SK-N-MC (cell line): ENCODE results near the gene PTPRN2.
"Not testable (repeated sequence)": the region's sequence is repeated elsewhere in the genome, so short reads cannot be mapped to it uniquely, and the experiment has no call there.

Source experiments
- DNase-seq: peaks from one replicate; pipeline ENCODE4 v3.0.0-alpha.2; 2011; ENCODE audit warnings: low read depth, low spot score
- H3K27ac ChIP-seq: fragments of 200-600 bp; sonication (generic); 2 replicates; pipeline ENCODE4 v1.5.1; 2016; ENCODE audit warnings: mixed run types
- H3K36me3 ChIP-seq: fragments of 200-600 bp; sonication (generic); 2 replicates; pipeline ENCODE4 v1.6.1; 2017; ENCODE audit warnings: antibody characterized with exemption, low read length, mixed read lengths; ENCODE audit not compliant: insufficient read depth
- H3K4me3 ChIP-seq: fragments of 200-600 bp; sonication (generic); 2 replicates; pipeline ENCODE4 v1.5.1; 2016
- H3K9ac ChIP-seq: fragments of 200-600 bp; sonication (generic); 2 replicates; pipeline ENCODE4 v1.8.0; 2017; ENCODE audit warnings: mixed run types, mixed read lengths; ENCODE audit not compliant: insufficient read length
- H3K9me3 ChIP-seq: fragments of 200-600 bp; sonication (generic); 2 replicates; pipeline ENCODE4 v1.6.1; 2017; ENCODE audit warnings: low read depth, mild to moderate bottlenecking, antibody characterized with exemption, low read length, moderate library complexity, mixed read lengths
- EZH2 ChIP-seq: fragments of 200-600 bp; sonication (generic); IDR thresholded peaks from one replicate; pipeline ENCODE4 v1.6.1; 2017; ENCODE audit warnings: antibody characterized with exemption
- FOXP2 ChIP-seq: optimal IDR thresholded peaks from 2 replicates; pipeline ENCODE3; 2011; ENCODE audit warnings: mild to moderate bottlenecking, moderate library complexity; ENCODE audit not compliant: insufficient read depth; ENCODE audit errors: extremely low read length, control extremely low read depth
- POLR2AphosphoS5 ChIP-seq: IDR thresholded peaks from 2 replicates; pipeline ENCODE4 v1.6.1; 2012; ENCODE audit warnings: mild to moderate bottlenecking, low read depth, low read length, borderline replicate concordance

The PTPRN2 gene

GRCh38 chr7:158344706-158345300 lies 242.8 kb downstream of the PTPRN2 start:
- no peak overlapping the region for H3K9ac ChIP-seq
- no peak for TF ChIP-seq FOXP2
- no peak for TF ChIP-seq EZH2
- TF ChIP-seq POLR2AphosphoS5 = no peak
- H3K4me3 ChIP-seq = no peak overlapping the region
- no peaks in the 10 kb centered on the region for H3K36me3 ChIP-seq
- DNase-seq = no peak
- no peak overlapping the region for H3K27ac ChIP-seq
- no peaks in the 10 kb centered on the region for H3K9me3 ChIP-seq

DNA sequence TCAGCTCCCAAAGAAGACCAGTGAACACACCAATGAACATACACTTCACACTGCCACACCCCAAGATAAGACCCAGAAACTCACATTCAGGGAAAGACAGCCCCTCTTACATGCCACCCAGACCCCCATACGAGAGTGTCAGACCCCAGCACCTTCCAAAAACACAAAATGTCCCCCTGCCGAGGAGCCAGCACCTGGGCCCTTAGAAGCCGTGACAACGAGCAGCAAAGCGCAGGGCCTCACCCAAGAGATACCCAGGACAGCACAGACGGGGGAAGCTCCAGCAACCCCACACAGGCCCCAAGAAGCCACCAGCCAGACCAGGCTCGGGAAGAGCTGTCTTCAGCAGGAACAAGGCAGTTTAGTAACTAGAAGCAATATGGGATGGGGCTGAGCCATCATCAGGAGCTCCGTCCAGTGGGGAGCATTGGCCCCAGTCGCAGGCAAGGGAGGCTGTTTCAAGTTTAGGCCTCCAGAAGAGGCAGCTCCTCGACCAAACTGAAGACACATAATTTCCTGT lies 243.6 kb downstream of the PTPRN2 start:
- Histone ChIP-seq H3K9ac (no peak overlapping the region), H3K27ac (no peak overlapping the region), H3K4me3 (no peak overlapping the region), H3K9me3 (no peaks in the 10 kb centered on the region), H3K36me3 (no peaks in the 10 kb centered on the region)
- no peak for DNase-seq
- TF ChIP-seq FOXP2 = no peak
- TF ChIP-seq POLR2AphosphoS5 = no peak
- no peak for TF ChIP-seq EZH2

- H3K36me3 ChIP-seq = no peaks in the 10 kb centered on the region
- no peaks in the 10 kb centered on the region for H3K9me3 ChIP-seq
- no peak for DNase-seq
- no peak overlapping the region for H3K4me3 ChIP-seq
- H3K27ac ChIP-seq = no peak overlapping the region
- no peak for TF ChIP-seq POLR2AphosphoS5
- TF ChIP-seq FOXP2 = no peak
- TF ChIP-seq EZH2 = no peak
- H3K9ac ChIP-seq = no peak overlapping the region
Measured at GRCh38 chr7:158343526-158343925, 244.1 kb downstream of the PTPRN2 start.

DNA sequence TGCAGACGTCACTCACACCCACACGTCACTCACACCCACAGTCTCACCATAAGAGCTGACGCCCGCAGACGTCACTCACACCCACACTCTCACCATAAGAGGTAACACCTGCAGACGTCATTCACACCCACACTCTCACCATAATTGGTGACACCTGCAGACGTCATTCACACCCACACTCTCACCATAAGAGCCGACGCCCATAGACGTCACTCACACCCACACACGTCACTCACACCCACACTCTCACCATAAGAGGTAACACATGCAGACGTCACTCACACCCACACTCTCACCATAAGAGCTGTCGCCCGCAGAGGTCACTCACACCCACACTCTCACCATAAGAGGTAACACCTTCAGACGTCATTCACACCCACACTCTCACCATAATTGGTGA lies 246.5 kb downstream of the PTPRN2 start:
- DNase-seq, H3K36me3 ChIP-seq, H3K9ac ChIP-seq, H3K9me3 ChIP-seq, H3K27ac ChIP-seq, H3K4me3 ChIP-seq: not testable (repeated sequence)

DNA sequence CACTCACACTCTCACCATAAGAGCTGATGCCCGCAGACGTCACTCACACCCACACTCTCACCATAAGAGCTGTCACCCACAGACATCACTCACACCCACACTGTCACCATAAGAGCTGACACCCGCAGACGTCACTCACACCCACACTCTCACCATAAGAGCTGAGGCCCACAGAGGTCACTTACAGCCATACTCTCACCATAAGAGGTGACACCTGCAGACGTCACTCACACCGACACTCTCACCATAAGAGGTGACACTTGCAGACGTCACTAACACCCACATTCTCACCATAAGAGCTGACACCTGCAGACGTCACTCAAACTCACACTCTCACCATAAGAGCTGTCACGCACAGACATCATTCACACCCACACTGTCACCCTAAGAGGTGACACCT lies 250.7 kb downstream of the PTPRN2 start:
- H3K9me3 ChIP-seq, H3K9ac ChIP-seq, DNase-seq, H3K27ac ChIP-seq, H3K36me3 ChIP-seq, H3K4me3 ChIP-seq: not testable (repeated sequence)

GRCh38 chr7:158332516-158332915 lies 255.1 kb downstream of the PTPRN2 start:
- H3K4me3 ChIP-seq = not testable (repeated sequence)

GRCh38 chr7:158331826-158332450 lies 255.7 kb downstream of the PTPRN2 start:
- H3K9ac ChIP-seq, H3K36me3 ChIP-seq, H3K4me3 ChIP-seq, H3K27ac ChIP-seq, DNase-seq, H3K9me3 ChIP-seq: not testable (repeated sequence)

More at GRCh38 chr7:158332516-158332915, 255.1 kb downstream of the PTPRN2 start:
- not testable (repeated sequence) for DNase-seq, H3K9ac ChIP-seq, H3K27ac ChIP-seq, H3K9me3 ChIP-seq, H3K36me3 ChIP-seq

DNA sequence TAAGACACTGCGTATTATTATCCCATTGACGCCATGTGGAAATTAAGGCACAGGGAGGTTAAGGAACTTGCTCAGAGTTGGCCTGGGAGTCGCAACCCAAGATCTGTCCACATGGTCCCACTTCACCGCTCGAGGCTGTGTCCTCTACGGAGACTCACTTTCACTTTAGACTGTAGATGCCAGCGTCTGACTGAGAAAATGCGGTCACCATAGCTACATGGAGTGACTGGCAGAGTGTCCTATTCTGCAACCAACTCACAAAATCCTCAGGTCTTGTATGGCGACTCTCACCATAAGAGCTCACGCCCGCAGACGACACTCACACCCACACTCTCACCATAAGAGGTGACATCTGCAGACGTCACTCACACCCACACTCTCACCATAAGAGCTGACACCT lies 257.9 kb downstream of the PTPRN2 start:
- no peak for DNase-seq
- H3K4me3 ChIP-seq = no peak overlapping the region
- no peaks in the 10 kb centered on the region for H3K36me3 ChIP-seq
- H3K9ac ChIP-seq = no peak overlapping the region
- no peak for TF ChIP-seq EZH2
- TF ChIP-seq FOXP2 = no peak
- TF ChIP-seq POLR2AphosphoS5 = no peak
- no peaks in the 10 kb centered on the region for H3K9me3 ChIP-seq
- H3K27ac ChIP-seq = no peak overlapping the region

DNA sequence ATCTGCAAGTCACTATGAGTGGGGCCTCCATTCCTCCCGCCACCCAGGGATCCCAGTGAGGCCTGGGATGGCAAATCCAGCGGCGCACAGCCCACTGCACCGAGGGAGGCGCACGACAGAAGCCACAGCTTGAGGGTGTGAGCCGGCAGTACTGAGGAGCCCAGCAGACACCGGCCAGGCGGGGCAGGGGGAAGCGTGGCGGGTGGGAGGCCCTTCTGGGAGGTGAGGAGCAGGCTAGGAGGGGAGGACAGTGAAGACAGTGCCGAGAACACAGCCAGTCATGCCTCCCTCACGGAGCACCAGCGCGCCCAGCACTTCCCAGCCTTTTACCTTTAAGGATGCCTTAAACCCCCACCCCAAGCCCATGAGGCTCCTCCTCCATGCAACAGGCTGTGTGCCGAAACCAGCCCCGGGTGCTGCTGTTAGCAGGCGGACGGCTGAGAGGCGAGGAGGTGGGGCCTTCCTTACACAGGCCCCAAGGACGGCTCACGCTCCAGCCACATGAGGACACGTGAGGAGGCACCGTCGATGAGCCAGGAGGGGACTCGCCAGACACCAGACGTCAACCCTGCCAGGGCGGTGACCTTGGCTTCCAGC lies 258.5 kb downstream of the PTPRN2 start:
- H3K4me3 ChIP-seq = no peak overlapping the region
- H3K27ac ChIP-seq = no peak overlapping the region
- H3K9me3 ChIP-seq = no peaks in the 10 kb centered on the region
- H3K9ac ChIP-seq = no peak overlapping the region
- H3K36me3 ChIP-seq = no peaks in the 10 kb centered on the region
- no peak for DNase-seq
- TF ChIP-seq EZH2 (no peak), FOXP2 (no peak), POLR2AphosphoS5 (no peak)
